DOHH2 (cell line): ENCODE results near the gene DYNLL2.

ENCODE experiments used
- EZH2phosphoT487 ChIP-seq: fragments of 200-600 bp; sonication (generic); IDR thresholded peaks from 2 replicates; pipeline ENCODE4 v1.6.1; 2017; ENCODE audit warnings: borderline replicate concordance, mild to moderate bottlenecking, antibody characterized with exemption, low read length, moderate library complexity, mixed read lengths
- TF ChIP-seq, protein P1 (sequence below): fragments of 200-600 bp; sonication (generic); IDR thresholded peaks from one replicate; pipeline ENCODE4 v1.5.1; 2014; ENCODE audit warnings: antibody characterized with exemption, mild to moderate bottlenecking, low read depth, low read length; ENCODE audit not compliant: poor library complexity, severe bottlenecking

GRCh38 chr17:58050966-58051365 is 32.3 kb upstream of the DYNLL2 start:
- TF ChIP-seq, protein P1, sequence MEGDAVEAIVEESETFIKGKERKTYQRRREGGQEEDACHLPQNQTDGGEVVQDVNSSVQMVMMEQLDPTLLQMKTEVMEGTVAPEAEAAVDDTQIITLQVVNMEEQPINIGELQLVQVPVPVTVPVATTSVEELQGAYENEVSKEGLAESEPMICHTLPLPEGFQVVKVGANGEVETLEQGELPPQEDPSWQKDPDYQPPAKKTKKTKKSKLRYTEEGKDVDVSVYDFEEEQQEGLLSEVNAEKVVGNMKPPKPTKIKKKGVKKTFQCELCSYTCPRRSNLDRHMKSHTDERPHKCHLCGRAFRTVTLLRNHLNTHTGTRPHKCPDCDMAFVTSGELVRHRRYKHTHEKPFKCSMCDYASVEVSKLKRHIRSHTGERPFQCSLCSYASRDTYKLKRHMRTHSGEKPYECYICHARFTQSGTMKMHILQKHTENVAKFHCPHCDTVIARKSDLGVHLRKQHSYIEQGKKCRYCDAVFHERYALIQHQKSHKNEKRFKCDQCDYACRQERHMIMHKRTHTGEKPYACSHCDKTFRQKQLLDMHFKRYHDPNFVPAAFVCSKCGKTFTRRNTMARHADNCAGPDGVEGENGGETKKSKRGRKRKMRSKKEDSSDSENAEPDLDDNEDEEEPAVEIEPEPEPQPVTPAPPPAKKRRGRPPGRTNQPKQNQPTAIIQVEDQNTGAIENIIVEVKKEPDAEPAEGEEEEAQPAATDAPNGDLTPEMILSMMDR: no peak
- no peak for TF ChIP-seq EZH2phosphoT487
